Activated CD8-positive, alpha-beta T cell treated with anti-CD3 and anti-CD28 coated beads, Interleukin-2, amount 10 ng/mL, durations not matched to agents 7 days and 5 days (primary cell): ENCODE results near the gene SRCIN1. TPM values are rescaled to one million over a fixed set of nuclear protein-coding genes. Genes with fewer than 3 reads are reported as not detected.

ENCODE experiments used
- ATAC-seq: fragments of 150-1000 bp; cut with Tn5 transposase; one replicate; pipeline ENCODE4 v1.10.0; 2021; ENCODE audit warnings: moderate library complexity
- CTCF ChIA-PET: fragments of 350-600 bp; sonication (Branson Sonifier 250); formaldehyde crosslinking; loops from one replicate; lab custom pipeline; 2021; ENCODE audit warnings: antibody characterized with exemption; lab: Charles Lee
- POLR2A ChIA-PET: fragments of 350-600 bp; sonication (Branson Sonifier 250); formaldehyde crosslinking; loops from one replicate; lab custom pipeline; 2021; ENCODE audit warnings: antibody characterized with exemption; lab: Charles Lee
- DNase-seq: peaks from one replicate; pipeline ENCODE4 v3.0.0-alpha.2; 2020
- H3K27ac Mint-ChIP-seq: one replicate; pipeline ENCODE4 v1.8.0; 2021; ENCODE audit warnings: mild to moderate bottlenecking, mixed read lengths
- H3K27me3 Mint-ChIP-seq: one replicate; pipeline ENCODE4 v1.8.0; 2021; ENCODE audit warnings: low read depth, mixed read lengths
- H3K36me3 Mint-ChIP-seq: one replicate; pipeline ENCODE4 v1.8.0; 2021; ENCODE audit warnings: low read depth, mixed read lengths
- H3K4me1 Mint-ChIP-seq: one replicate; pipeline ENCODE4 v1.8.0; 2021; ENCODE audit warnings: low read depth, mixed read lengths
- H3K4me3 Mint-ChIP-seq: one replicate; pipeline ENCODE4 v1.8.0; 2021; ENCODE audit warnings: mild to moderate bottlenecking, mixed read lengths
- H3K9me3 Mint-ChIP-seq: one replicate; pipeline ENCODE4 v1.8.0; 2022; ENCODE audit warnings: mixed read lengths; ENCODE audit not compliant: insufficient read depth
- total RNA-seq, 2 experiments: library from RNA; stranded (reverse); gene quantifications; one replicate each; pipeline ENCODE4 v1.2.3, GENCODE V29; 2021

The SRCIN1 gene
- total RNA-seq, 2 experiments from 2014 or later, result 0.34 TPM; not detected in 1

DNA sequence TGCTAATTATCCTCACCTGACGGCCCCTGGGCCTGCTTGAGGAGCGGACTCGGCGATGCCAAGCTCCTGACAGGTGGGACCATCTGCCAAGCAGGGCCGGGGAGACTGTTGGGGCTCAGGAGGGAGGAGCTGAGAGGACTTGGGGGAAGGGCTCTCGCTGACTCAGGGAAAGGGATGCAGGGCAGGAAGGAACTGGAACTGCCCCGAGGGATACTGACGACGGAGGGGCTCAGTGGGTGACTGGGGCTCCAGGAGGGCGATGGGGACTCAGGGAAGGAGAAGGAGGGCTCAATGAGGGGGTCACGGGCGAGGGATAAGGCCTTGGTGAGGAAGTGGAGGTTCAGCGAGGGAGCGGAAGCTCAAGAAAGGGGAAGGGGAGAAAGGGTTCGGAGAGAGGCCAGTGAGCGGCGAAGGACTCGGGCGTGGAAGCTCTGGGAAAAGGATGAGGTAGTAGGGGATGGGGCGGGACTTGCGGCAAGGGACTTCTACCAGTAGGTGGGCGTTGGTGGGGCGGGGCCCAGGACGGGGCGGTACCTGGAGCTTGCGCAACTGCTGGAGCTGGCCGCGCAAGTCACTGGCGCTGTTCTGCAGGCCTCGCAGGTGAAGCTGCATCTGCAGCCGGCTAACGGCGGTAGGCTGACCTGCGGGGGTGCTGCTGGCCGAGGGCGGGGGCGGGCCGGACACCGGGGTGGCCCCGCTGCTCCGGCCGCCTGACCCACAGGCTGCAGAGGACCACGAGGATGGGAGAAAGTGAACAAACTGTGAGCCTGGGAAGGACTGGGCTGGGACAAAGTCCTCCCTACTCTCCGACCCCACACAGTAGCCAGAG, 46.5 kb downstream of the SRCIN1 start:
- H3K9me3 Mint-ChIP-seq, result no peaks in the 10 kb centered on the region
- H3K36me3 Mint-ChIP-seq, result no peaks in the 10 kb centered on the region
- DNase-seq (peak; percentile 90), ATAC-seq (peak; percentile 71)
- CTCF ChIA-PET, result interaction anchor here (0.7 to 7.7 kb wide), 28 partner anchors 7 to 606 kb away, joined by 3 to 345 read pairs (median 7); partner anchors contain the start of genes CISD3, EPOP, PSMB3 and SRCIN1
- POLR2A ChIA-PET, result interaction anchor here (0.6 to 1.6 kb wide), 4 partner anchors 25 to 400 kb away, joined by 3 read pairs; no protein-coding TSS in a partner anchor
- peaks cover 55% of the 10 kb centered on the region for H3K27me3 Mint-ChIP-seq
- peak overlapping the region; percentile 79 for H3K4me3 Mint-ChIP-seq
- H3K4me1 Mint-ChIP-seq, result peaks cover 30% of the 10 kb centered on the region
- no peak overlapping the region for H3K27ac Mint-ChIP-seq

- peaks cover 50% of the 10 kb centered on the region for H3K27me3 Mint-ChIP-seq
- POLR2A ChIA-PET, result interaction anchor here (0.9 to 1.6 kb wide), 4 partner anchors 26 to 295 kb away, joined by 3 read pairs; no protein-coding TSS in a partner anchor
- no peak overlapping the region for H3K27ac Mint-ChIP-seq
- no peaks in the 10 kb centered on the region for H3K9me3 Mint-ChIP-seq
- DNase-seq (no peak), ATAC-seq (peak; percentile 24)
- peaks cover 30% of the 10 kb centered on the region for H3K4me1 Mint-ChIP-seq
- H3K4me3 Mint-ChIP-seq, result peak overlapping the region; percentile 79
- H3K36me3 Mint-ChIP-seq, result no peaks in the 10 kb centered on the region
- CTCF ChIA-PET, result interaction anchor here (0.9 to 7.7 kb wide), 41 partner anchors 8 to 606 kb away, joined by 3 to 345 read pairs (median 6); partner anchors contain the start of genes CISD3, EPOP, PSMB3 and SRCIN1
Observed at GRCh38 chr17:38558728-38559050, 47.1 kb downstream of the SRCIN1 start.

DNA sequence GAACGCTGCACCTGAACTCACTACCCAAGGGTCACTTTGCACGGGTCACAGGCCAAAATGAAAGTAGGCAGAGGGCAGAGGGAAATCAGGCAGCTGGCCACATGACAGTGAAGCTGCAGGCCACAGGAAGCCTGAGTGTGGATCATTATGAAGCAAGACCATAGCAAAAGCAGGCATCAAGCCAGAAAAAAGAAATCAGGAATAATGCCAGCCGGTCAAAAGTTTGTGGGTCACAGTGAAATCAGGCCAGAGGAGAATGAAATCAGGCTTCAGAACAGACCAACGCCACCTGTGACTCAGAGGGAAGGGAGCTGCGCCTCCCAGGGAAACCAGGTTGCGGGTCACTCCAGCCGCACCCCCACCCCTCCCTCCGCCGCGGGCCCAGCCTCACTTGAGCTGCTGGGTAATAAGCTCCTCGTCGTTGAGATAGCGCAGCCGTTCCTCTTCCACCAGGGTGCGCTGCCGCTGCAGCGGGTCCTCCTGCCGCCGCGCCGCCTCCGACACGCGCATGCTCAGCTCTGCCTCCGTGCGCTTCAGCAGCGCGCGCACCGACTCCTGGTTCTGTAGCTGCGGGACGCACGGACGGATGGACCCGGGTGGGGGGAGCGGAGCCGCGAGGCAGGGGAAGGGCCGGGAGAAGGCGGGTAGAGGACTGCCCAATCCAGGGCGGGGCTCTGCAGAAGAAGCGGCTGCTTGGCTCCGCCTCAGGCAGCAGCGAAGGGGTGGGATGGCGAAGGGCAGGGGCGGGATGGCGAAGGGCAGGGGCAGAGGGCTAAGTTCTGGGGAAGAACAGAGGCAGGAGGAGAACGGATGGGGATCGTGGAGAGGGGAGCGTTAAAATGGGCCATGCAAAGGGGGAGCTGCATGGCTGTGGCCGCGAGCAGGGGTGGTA, 47.7 kb downstream of the SRCIN1 start:
- Mint-ChIP-seq H3K4me3 (peak overlapping the region; percentile 79), H3K27ac (no peak overlapping the region), H3K36me3 (no peaks in the 10 kb centered on the region), H3K27me3 (peaks cover 44% of the 10 kb centered on the region), H3K9me3 (no peaks in the 10 kb centered on the region), H3K4me1 (peaks cover 30% of the 10 kb centered on the region)
- ChIA-PET CTCF (interaction anchor here (0.7 to 7.7 kb wide), 41 partner anchors 9 to 686 kb away, joined by 3 to 345 read pairs (median 6); partner anchors contain the start of genes EPOP, PSMB3 and SRCIN1), POLR2A (interaction anchor here (0.9 to 1.6 kb wide), 4 partner anchors 26 to 296 kb away, joined by 3 read pairs; no protein-coding TSS in a partner anchor)
- ATAC-seq (peak; percentile 86), DNase-seq (peak; percentile 93)

- no peak for ATAC-seq
- Mint-ChIP-seq H3K36me3 (no peaks in the 10 kb centered on the region), H3K27ac (no peak overlapping the region), H3K4me1 (peaks cover 30% of the 10 kb centered on the region), H3K27me3 (peaks cover 39% of the 10 kb centered on the region), H3K9me3 (no peaks in the 10 kb centered on the region), H3K4me3 (peak overlapping the region; percentile 37)
- ChIA-PET POLR2A (no interaction called here), CTCF (interaction anchor here (0.7 to 7.7 kb wide), 37 partner anchors 9 to 687 kb away, joined by 3 to 345 read pairs (median 6); partner anchors contain the start of genes EPOP, PSMB3 and SRCIN1)
- DNase-seq, result no peak
Observed at GRCh38 chr17:38557396-38557795, 48.4 kb downstream of the SRCIN1 start.

DNA sequence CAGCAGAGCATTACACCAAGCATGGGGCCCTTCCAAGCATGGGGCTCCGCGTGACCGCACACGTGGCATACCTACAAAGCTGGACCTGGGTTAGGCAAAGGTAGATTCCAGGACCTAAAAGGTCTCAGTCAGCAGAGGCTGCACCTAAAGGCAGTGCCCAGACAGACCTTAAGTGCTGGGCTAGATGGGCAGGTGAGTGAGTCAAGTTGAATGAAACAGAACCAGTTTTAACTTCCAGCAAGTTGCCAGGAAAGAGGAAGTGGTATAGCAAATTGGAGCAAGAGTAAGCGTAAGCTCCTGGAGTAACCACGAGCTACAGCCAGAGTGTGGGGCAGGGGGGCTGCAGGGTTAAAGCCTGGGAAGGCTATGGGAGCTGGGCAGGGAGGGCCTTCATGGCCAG, 49.5 kb downstream of the SRCIN1 start:
- no peaks in the 10 kb centered on the region for H3K9me3 Mint-ChIP-seq
- H3K27ac Mint-ChIP-seq, result no peak overlapping the region
- CTCF ChIA-PET, result interaction anchor here (1.1 to 7.7 kb wide), 6 partner anchors 9 to 109 kb away, joined by 3 to 345 read pairs (median 5); no protein-coding TSS in a partner anchor
- ATAC-seq, result no peak
- no peak for DNase-seq
- POLR2A ChIA-PET, result no interaction called here
- H3K36me3 Mint-ChIP-seq, result no peaks in the 10 kb centered on the region
- peaks cover 30% of the 10 kb centered on the region for H3K4me1 Mint-ChIP-seq
- H3K27me3 Mint-ChIP-seq, result peaks cover 34% of the 10 kb centered on the region
- H3K4me3 Mint-ChIP-seq, result no peak overlapping the region

- H3K27me3 Mint-ChIP-seq, result peaks cover 22% of the 10 kb centered on the region
- H3K27ac Mint-ChIP-seq, result no peak overlapping the region
- H3K4me1 Mint-ChIP-seq, result peaks cover 20% of the 10 kb centered on the region
- ChIA-PET CTCF (interaction anchor here (0.9 to 7.7 kb wide), 6 partner anchors 11 to 111 kb away, joined by 3 to 345 read pairs (median 3); no protein-coding TSS in a partner anchor), POLR2A (interaction anchor here (0.5 kb wide), 1 partner anchor 17 kb away, joined by 3 read pairs; no protein-coding TSS in a partner anchor)
- no peaks in the 10 kb centered on the region for H3K36me3 Mint-ChIP-seq
- no peak overlapping the region for H3K4me3 Mint-ChIP-seq
- no peak for ATAC-seq
- H3K9me3 Mint-ChIP-seq, result no peaks in the 10 kb centered on the region
- no peak for DNase-seq
Observed at GRCh38 chr17:38554430-38555350, 51.1 kb downstream of the SRCIN1 start.

DNA sequence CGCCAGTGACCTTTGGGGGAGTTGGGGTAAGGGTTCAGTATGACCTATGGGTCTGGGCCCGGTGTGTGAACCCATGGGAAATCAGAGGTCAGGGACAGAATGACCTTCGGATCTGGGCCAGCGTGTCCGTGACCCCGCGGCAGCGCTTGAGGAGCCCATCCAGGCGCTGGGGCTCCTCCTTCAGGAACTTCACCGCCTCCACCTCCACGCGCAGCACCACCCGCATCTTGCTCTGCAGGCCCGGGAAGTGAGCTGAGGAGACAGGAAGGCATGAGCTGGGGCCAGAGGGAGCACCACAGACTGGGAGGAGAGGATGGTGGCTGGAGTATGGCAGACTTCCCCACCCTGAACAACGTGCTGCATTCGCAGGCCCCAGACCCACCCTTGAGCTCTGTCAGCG, 53.4 kb downstream of the SRCIN1 start:
- Mint-ChIP-seq H3K9me3 (no peaks in the 10 kb centered on the region), H3K4me1 (peaks cover 2% of the 10 kb centered on the region), H3K27ac (no peak overlapping the region), H3K4me3 (no peak overlapping the region), H3K27me3 (peaks cover 13% of the 10 kb centered on the region), H3K36me3 (no peaks in the 10 kb centered on the region)
- no peak for ATAC-seq
- CTCF ChIA-PET, result no interaction called here
- POLR2A ChIA-PET, result no interaction called here
- no peak for DNase-seq

DNA sequence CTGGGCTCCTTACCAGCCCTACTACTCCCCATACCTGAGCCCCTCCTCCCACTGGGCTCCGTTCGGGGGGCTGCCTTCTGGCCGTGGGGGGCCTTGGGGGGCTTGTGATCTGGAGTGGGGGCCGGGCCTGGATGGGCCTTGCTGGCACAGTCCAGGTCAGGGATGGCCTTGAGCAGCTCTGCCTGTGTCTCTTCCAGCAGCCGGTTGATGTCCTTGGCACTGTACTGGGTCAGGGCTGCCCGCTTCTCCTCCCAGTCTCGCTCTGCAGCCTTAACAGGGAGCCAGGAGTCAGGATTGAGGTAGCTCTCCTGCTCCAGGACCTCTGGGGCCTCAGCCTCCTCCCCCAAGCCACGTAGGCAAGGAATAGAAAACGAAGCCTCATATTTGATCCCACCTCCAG, 54.6 kb downstream of the SRCIN1 start:
- no peak for DNase-seq
- Mint-ChIP-seq H3K9me3 (no peaks in the 10 kb centered on the region), H3K27ac (no peak overlapping the region), H3K27me3 (peaks cover 10% of the 10 kb centered on the region), H3K36me3 (no peaks in the 10 kb centered on the region), H3K4me1 (no peaks in the 10 kb centered on the region), H3K4me3 (no peak overlapping the region)
- CTCF ChIA-PET, result interaction anchor here (1.3 to 1.4 kb wide), 2 partner anchors 14 to 117 kb away, joined by 3 to 4 read pairs; no protein-coding TSS in a partner anchor
- ATAC-seq, result no peak
- POLR2A ChIA-PET, result no interaction called here

DNA sequence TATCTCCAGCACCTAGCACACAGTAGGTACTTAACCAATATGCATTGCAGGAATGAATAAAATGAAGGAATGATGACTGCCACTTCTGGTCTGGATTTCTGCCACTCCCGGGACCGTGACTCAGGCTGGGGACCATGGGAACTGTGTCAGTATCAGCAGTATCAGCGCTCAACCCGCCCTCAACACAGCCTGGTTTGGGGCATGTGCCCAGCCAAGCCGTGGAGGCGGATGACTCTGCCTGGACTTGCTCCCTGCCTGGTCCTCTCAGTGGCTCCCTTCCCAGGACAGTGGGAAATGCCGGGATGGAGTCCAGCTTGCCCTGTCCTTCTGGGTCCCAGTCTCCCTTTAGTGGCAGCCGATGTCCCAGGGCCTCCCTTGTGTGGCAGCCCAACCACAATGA, 55.1 kb downstream of the SRCIN1 start:
- Mint-ChIP-seq H3K27ac (no peak overlapping the region), H3K27me3 (peaks cover 10% of the 10 kb centered on the region), H3K4me3 (no peak overlapping the region), H3K4me1 (no peaks in the 10 kb centered on the region), H3K9me3 (no peaks in the 10 kb centered on the region), H3K36me3 (no peaks in the 10 kb centered on the region)
- ChIA-PET POLR2A (no interaction called here), CTCF (interaction anchor here (1.3 to 4.0 kb wide), 4 partner anchors 8 to 117 kb away, joined by 3 to 27 read pairs (median 4); no protein-coding TSS in a partner anchor)
- ATAC-seq (no peak), DNase-seq (no peak)

- Mint-ChIP-seq H3K27ac (no peak overlapping the region), H3K9me3 (no peaks in the 10 kb centered on the region), H3K4me1 (no peaks in the 10 kb centered on the region), H3K4me3 (no peak overlapping the region), H3K27me3 (peaks cover 3% of the 10 kb centered on the region), H3K36me3 (no peaks in the 10 kb centered on the region)
- ChIA-PET CTCF (interaction anchor here (1.9 to 4.0 kb wide), 2 partner anchors 9 to 35 kb away, joined by 4 to 27 read pairs; no protein-coding TSS in a partner anchor), POLR2A (no interaction called here)
- DNase-seq (no peak), ATAC-seq (no peak)
Observed at GRCh38 chr17:38549285-38549684, 56.5 kb downstream of the SRCIN1 start.
